Measurements from ENCODE around the gene C22orf23.

DNA sequence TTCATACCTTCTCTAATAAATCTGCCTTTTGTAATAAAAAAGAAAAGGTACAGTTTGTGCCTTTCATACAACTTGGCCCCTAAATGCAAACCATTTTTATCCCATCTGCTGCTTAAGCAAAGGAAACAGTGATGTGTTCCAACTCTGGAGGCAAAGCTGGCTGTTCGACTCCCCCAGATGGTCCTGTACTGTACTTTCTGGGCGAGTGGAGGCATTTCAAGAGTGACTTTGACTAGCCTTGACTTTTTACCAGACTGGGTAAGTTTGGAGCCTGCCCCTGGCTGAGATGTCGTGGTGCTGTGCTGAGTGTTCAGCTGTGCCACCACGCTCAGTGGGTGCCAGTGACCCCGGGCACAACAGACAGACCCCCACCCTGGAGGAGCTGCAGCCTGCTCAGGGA lies 37.1 kb downstream of the C22orf23 start:
- TF ChIP-seq NCOA1 (CRISPR knock-in tag; IDR thresholded peaks at IDR 0.05) = no peak
- TF ChIP-seq, protein P1, sequence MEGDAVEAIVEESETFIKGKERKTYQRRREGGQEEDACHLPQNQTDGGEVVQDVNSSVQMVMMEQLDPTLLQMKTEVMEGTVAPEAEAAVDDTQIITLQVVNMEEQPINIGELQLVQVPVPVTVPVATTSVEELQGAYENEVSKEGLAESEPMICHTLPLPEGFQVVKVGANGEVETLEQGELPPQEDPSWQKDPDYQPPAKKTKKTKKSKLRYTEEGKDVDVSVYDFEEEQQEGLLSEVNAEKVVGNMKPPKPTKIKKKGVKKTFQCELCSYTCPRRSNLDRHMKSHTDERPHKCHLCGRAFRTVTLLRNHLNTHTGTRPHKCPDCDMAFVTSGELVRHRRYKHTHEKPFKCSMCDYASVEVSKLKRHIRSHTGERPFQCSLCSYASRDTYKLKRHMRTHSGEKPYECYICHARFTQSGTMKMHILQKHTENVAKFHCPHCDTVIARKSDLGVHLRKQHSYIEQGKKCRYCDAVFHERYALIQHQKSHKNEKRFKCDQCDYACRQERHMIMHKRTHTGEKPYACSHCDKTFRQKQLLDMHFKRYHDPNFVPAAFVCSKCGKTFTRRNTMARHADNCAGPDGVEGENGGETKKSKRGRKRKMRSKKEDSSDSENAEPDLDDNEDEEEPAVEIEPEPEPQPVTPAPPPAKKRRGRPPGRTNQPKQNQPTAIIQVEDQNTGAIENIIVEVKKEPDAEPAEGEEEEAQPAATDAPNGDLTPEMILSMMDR (CRISPR knock-in tag; IDR thresholded peaks at IDR 0.05) = no peak
- TF ChIP-seq ZMYM2 (CRISPR knock-in tag; IDR thresholded peaks at IDR 0.05) = no peak
- no peak for TF ChIP-seq HDAC6 (IDR thresholded peaks at IDR 0.05; ENCODE audit: low read depth, low read length)
- no peak for TF ChIP-seq ZNF10 (CRISPR knock-in tag; IDR thresholded peaks at IDR 0.05; ENCODE audit: borderline replicate concordance, low read depth)
- no peak for TF ChIP-seq POLR2A (IDR thresholded peaks at IDR 0.05; ENCODE audit: insufficient read depth in 1 of 2, low read depth in 2 of 2, low read length in 2 of 2)
- no peak for TF ChIP-seq NFYC (CRISPR knock-in tag; IDR thresholded peaks at IDR 0.05)
- no peak for TF ChIP-seq HCFC1 (IDR thresholded peaks at IDR 0.05; ENCODE audit: low read depth, low read length)
- no peak for TF ChIP-seq MXI1 (IDR thresholded peaks at IDR 0.05; ENCODE audit: borderline replicate concordance, low read depth, low read length)
- no peak for TF ChIP-seq ZNF138 (CRISPR knock-in tag; IDR thresholded peaks at IDR 0.05; ENCODE audit: low read depth)
- TF ChIP-seq TBP (CRISPR knock-in tag; IDR thresholded peaks at IDR 0.05) = no peak
- TF ChIP-seq RBM22 (optimal IDR thresholded peaks at IDR 0.05; ENCODE audit: low read length) = no peak
- TF ChIP-seq ZNF772 (CRISPR knock-in tag; IDR thresholded peaks at IDR 0.05) = no peak
- no peak for TF ChIP-seq SP2 (CRISPR knock-in tag; IDR thresholded peaks at IDR 0.05)

Measured in HepG2 (cell line).